Spinal cord (tissue), 10 donors: ENCODE results near the gene SECTM1. TPM values are rescaled to one million over a fixed set of nuclear protein-coding genes. Genes with fewer than 3 reads are reported as not detected.

ENCODE experiments used
- DNase-seq, 6 donors: peaks; one replicate each; pipeline versions ENCODE4 v3.0.0 to v3.0.0-alpha.2; 2013 to 2015; ENCODE audit warnings: low spot score in 6 of 6, low read depth in 4 of 6
- H3K27ac ChIP-seq: one replicate; pipeline ENCODE4 v1.5.1; 2013; ENCODE audit warnings: low read depth, low read length, control low read depth
- H3K27me3 ChIP-seq: one replicate; pipeline ENCODE4 v1.6.1; 2013; ENCODE audit warnings: low read length; ENCODE audit not compliant: control insufficient read depth, insufficient read depth
- H3K36me3 ChIP-seq: one replicate; pipeline ENCODE4 v1.6.1; 2013; ENCODE audit warnings: low read length; ENCODE audit not compliant: control insufficient read depth, insufficient read depth
- H3K4me1 ChIP-seq: one replicate; pipeline ENCODE4 v1.6.1; 2013; ENCODE audit warnings: low read length; ENCODE audit not compliant: control insufficient read depth, insufficient read depth
- H3K4me3 ChIP-seq: one replicate; pipeline ENCODE4 v1.5.1; 2013; ENCODE audit warnings: low read depth, low read length, control low read depth
- H3K9me3 ChIP-seq: one replicate; pipeline ENCODE4 v1.6.1; 2013; ENCODE audit warnings: low read length; ENCODE audit not compliant: control insufficient read depth, insufficient read depth
- WGBS: methylation state at CpG from one replicate; pipeline ENCODE4 v1.1.5; 2013; ENCODE audit warnings: missing lambda C conversion rate; ENCODE audit not compliant: insufficient coverage; 5-methylcytosine and 5-hydroxymethylcytosine counted together
- polyA plus RNA-seq, 2 donors: library from polyadenylated mRNA; unstranded; fragments of 120-200 nt; gene quantifications; one replicate each; pipeline ENCODE4 v1.2.1, GENCODE V29; 2013; ENCODE audit not compliant: insufficient read length in 2 of 2
- total RNA-seq, 2 donors: library from RNA; depleted of rRNA in 1 of 2; stranded (reverse); fragments of 120-200 nt in 1 of 2; fragments of >200 nt in 1 of 2; gene quantifications; one replicate each; pipeline versions ENCODE4 v1.2.3 to v1.2.4, GENCODE V29; 2013 to 2014
- donor health status: healthy.

Gene SECTM1
- total and polyA plus RNA-seq, 4 donors, result 1.9 to 7.4 (median 3.0) TPM

DNA sequence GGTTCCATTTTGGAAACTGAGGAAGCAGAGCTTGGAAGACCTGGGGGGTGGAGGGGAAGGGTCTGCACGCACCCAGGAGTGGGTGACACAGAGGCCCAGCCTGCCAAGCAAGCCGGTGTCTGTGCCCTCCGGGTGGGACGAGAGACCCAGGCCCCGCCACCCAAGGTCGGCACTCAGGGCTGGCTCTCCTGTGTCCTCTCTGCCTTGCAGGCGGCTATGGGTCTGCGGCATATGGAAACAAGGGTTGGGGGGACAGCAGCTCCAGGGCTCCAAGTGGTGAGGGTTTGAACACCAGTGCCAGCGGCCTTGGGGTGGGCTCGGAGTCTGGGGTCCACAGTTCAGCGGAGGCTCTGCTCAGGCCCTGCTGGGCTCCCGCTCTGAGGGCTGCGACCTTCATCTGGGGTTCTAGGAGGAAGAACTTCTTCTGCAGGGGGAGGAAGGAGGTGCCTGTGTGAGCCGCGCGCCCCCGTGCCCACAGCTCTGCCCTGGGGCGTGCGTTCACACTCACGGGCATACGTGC lies 11.6 kb downstream of the SECTM1 start:
- Histone ChIP-seq H3K9me3 (no peaks in the 10 kb centered on the region), H3K4me1 (peaks cover 5% of the 10 kb centered on the region), H3K27me3 (peaks cover 3% of the 10 kb centered on the region), H3K4me3 (no peak overlapping the region), H3K27ac (no peak overlapping the region), H3K36me3 (no peaks in the 10 kb centered on the region)
- no peak for DNase-seq
- 86% methylated on average over 11 of the region's 21 CpGs for WGBS

DNA sequence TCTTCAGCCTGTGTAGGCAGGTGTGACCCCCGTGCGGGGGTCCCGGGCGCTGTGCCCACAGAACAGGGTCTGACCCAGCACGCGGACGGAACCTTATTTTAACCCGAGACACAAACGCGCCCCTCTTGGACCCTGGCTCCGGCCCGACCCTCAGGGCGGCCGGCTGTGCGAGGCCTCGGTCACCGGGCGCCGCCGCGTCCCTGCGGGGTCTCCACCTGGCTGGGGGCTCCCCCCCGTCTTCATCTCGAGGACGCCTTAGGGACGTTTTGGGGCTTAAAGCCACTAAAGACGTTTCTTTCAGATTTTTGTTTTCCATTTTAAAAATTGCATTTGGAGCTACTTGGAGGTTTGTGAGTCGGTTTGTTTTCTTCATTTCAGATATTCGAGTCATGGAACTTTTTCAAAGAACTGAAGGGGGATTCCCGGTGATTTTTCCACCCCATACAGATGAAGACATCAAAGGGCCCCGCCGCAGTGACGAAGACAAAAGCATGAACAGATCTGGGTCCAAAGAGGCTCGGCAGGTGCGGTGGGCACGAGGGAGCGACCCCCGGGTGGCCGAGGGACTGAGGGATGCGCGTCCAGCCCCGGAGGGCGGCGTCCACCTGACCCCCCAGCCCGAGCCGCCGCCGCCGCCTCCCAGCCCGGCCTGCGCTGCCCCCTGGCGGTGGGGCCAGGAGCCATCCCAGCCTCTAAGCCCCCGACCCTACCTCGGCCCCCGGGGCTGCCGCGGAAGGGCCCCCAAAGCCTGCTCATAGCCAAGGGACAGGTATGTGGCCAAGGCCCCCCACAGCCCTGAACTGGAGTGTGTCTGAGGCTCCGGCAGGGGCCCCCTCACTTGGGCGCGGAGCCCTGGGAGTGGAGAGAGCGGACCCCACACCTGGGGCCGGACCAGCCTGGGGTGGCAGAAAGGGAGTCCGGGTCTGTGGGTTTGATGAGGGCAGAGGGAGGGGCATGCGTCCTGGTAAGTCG lies 12.3 kb downstream of the SECTM1 start:
- no peak for DNase-seq
- peaks cover 3% of the 10 kb centered on the region for H3K27me3 ChIP-seq
- peaks cover 5% of the 10 kb centered on the region for H3K4me1 ChIP-seq
- H3K4me3 ChIP-seq, result no peak overlapping the region
- WGBS, result 44% methylated on average over 60 of the region's 65 CpGs
- H3K27ac ChIP-seq, result no peak overlapping the region
- no peaks in the 10 kb centered on the region for H3K9me3 ChIP-seq
- H3K36me3 ChIP-seq, result no peaks in the 10 kb centered on the region

DNA sequence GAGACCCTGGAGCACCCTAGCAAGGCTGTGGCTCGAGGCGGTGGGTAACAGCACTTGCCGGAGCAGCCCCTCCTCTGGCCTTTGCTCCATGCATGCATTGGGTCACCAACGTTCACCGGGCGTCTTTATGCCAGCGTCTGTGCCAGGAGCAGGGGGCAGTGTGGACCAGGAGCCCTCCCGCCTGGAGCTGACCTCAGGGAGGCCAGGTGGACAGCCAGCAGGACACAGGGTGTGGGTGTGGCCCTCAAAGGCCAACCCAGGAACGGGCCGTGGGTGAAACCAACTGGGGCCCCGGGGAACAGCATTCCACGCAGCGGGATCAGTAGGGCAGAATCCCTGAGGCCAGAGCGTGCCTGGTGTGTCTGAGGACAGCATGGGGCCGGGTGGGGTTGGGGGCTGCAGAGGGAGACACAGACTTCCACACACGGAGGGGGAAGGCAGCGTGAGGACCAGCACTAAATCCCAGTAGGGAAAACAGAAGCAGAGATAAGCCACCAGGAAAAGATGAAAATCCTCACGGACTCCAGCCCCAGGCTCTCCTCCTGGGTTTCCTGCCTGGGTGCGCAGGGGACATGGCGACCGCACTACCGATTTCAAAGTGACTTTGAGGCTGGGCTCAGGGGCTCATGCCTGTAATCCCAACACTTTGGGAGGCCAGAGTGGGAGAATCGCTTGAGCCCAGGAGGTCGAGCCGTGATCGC lies 13.3 kb downstream of the SECTM1 start:
- Histone ChIP-seq H3K9me3 (no peaks in the 10 kb centered on the region), H3K27ac (no peak overlapping the region), H3K27me3 (peaks cover 9% of the 10 kb centered on the region), H3K36me3 (no peaks in the 10 kb centered on the region), H3K4me1 (peaks cover 14% of the 10 kb centered on the region), H3K4me3 (no peak overlapping the region)
- DNase-seq, result no peak
- 84% methylated on average over 22 of the region's 26 CpGs for WGBS

DNA sequence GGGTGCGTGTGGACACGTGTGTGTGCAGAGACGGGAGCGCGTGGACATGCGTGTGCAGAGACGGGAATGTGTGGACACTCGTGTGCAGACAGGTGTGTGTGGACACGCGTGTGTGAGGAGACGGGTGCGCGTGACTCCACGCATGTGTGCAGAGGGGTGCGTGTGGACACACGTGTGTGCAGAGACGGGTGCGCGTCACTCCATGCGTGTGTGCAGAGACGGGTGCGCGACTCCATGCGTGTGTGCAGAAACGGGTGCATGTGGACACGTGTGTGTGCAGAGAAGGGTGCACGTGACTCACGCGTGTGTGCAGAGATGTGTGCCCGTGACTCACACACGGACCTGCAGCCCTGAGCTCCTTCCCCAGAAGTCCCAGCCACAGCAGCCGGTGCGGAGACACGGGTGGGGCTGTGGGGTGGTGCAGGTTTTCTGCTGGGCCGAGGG lies 13.9 kb downstream of the SECTM1 start:
- H3K9me3 ChIP-seq, result no peaks in the 10 kb centered on the region
- H3K4me1 ChIP-seq, result peaks cover 15% of the 10 kb centered on the region
- no peaks in the 10 kb centered on the region for H3K36me3 ChIP-seq
- no peak overlapping the region for H3K4me3 ChIP-seq
- WGBS, result 96% methylated on average over 35 of the region's 35 CpGs
- no peak for DNase-seq
- H3K27ac ChIP-seq, result no peak overlapping the region
- H3K27me3 ChIP-seq, result peaks cover 9% of the 10 kb centered on the region

DNA sequence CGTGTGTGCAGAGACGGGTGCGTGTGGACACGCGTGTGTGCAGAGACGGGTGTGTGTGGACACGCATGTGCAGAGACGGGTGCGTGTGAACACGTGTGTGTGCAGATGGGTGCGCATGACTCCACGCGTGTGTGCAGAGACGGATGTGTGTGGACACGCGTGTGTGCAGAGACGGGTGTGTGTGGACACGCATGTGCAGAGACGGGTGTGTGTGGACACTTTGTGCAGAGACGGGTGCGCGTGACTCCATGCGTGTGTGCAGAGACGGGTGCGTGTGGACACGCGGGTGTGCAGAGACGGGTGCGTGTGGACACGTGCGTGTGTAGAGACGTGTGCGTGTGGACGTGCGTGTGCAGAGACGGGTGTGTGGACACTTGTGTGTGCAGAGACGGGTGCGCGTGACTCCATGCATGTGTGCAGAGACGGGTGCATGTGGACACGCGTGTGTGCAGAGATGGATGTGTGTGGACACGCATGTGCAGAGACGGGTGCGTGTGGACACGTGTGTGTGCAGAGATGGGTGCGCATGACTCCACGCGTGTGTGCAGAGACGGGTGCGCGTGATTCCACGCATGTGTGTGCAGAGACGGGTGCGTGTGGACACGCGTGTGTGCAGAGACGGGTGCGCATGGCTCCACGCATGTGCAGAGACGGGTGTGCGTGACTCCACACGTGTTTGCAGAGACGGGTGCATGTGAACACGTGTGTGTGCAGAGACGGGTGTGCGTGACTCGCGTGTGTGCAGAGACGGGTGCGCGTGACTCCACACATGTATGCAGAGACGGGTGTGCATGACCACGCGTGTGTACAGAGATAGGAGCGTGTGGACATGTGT lies 14.6 kb downstream of the SECTM1 start:
- no peak for DNase-seq
- no peak overlapping the region for H3K27ac ChIP-seq
- H3K36me3 ChIP-seq, result no peaks in the 10 kb centered on the region
- WGBS, result 96% methylated on average over 76 of the region's 76 CpGs
- H3K4me1 ChIP-seq, result peaks cover 15% of the 10 kb centered on the region
- no peak overlapping the region for H3K4me3 ChIP-seq
- H3K27me3 ChIP-seq, result peaks cover 9% of the 10 kb centered on the region
- no peaks in the 10 kb centered on the region for H3K9me3 ChIP-seq

DNA sequence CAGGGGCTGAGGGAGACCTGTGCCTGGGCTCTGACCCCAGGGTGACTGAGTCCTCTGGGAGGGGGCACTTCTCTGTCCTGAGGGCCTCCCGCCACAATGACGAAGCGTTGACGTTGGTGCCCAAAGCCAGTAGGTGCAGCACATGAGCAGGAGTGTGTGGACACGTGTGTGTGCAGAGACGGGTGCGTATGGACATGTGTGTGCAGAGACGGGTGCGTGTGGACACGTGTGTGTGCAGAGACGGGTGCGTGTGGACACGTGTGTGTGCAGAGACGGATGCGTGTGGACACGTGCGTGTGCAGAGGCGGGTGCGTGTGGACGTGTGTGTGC lies 15.4 kb downstream of the SECTM1 start:
- H3K27ac ChIP-seq, result no peak overlapping the region
- H3K9me3 ChIP-seq, result no peaks in the 10 kb centered on the region
- no peaks in the 10 kb centered on the region for H3K36me3 ChIP-seq
- H3K27me3 ChIP-seq, result peaks cover 9% of the 10 kb centered on the region
- peaks cover 15% of the 10 kb centered on the region for H3K4me1 ChIP-seq
- DNase-seq, result no peak
- WGBS, result 98% methylated on average over 20 of the region's 20 CpGs
- no peak overlapping the region for H3K4me3 ChIP-seq

DNA sequence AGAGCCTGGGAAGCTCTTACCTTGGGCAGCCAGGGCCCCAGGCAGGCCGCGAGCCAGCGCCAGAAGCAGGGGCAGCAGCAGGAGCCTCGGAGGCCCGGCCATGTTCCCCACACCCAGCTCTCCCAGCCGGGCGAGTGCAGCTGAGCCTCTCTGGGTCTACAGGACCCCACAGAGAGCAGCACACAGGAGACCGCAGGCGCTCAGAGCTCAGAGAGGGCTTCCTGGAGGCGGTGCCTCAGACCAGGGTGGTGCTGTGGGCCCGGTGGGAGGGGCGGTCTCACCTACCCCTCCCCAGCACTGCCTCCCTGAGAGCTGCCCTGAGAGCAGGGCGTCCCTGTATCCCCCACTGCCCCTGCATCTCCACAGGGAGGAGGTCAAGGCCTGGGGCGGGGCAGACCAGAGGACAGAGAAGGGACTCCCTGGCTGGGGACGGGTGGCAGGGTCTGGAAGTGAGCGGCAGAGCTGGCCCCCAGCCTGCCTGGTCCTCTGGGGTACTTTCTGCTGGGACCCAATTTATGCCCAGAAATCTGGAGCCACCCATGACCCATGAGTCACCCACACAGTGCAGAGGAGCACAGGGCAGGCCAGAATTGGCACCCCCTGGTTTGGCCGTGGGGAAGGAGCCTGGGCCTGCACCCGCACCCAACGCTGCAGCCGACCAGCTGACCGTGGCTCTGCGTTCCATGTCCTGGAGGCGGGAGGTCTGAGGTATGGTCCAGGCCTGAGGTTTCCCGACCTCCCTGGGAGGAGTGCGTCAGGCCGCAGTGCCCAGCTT lies 16.0 kb downstream of the SECTM1 start, which contains the start of gene CD7:
TSS of gene CD7 (minus strand) at position 215 of the 775 bp plus-strand sequence. CDS start at position 102, 113 bp downstream.
- H3K27me3 ChIP-seq, result peaks cover 9% of the 10 kb centered on the region
- no peaks in the 10 kb centered on the region for H3K9me3 ChIP-seq
- DNase-seq, result no peak
- WGBS, result 73% methylated on average over 23 of the region's 26 CpGs
- no peaks in the 10 kb centered on the region for H3K36me3 ChIP-seq
- H3K27ac ChIP-seq, result no peak within 1 kb of the TSS
- H3K4me1 ChIP-seq, result peaks cover 15% of the 10 kb centered on the region
- no peak within 1 kb of the TSS for H3K4me3 ChIP-seq

DNA sequence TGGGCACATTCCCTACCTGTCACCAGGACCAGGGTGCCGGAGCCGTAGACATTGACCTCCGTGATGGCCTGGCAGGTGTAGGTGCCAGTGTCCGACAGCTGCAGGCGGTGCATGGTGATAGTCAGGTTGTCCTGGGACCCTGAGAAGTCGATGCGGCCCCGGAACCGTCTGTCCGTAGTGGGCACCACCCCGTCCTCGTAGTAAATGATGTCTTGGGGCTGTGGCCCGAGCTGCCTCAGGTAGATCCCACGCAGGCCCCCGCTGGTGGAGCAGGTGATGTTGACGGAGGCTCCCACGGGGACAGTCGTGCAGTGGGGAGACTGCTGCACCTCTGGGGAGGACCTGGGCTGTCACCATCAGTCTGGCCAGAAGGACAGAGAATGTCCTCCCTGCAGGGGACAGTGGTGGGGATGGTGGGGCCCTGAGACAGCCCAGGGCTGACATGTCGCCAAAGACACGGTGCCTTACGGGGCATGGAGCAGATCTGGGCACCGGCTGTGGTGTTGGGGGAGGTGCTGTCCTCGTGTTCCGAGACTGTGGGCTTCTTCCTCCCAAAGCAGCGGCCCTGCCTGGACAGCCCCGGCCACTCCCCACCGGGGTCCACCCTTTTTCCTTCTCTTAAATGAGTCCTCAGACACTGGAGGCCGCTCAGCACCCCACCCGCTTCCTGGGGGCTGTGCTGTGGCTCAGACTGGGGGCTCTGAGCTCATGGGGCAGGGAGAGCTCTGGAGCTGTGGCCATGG lies 16.7 kb downstream of the SECTM1 start:
- H3K27ac ChIP-seq, result no peak overlapping the region
- DNase-seq, result no peak
- peaks cover 15% of the 10 kb centered on the region for H3K4me1 ChIP-seq
- peaks cover 9% of the 10 kb centered on the region for H3K27me3 ChIP-seq
- no peaks in the 10 kb centered on the region for H3K36me3 ChIP-seq
- no peak overlapping the region for H3K4me3 ChIP-seq
- WGBS, result 79% methylated on average over 29 of the region's 29 CpGs
- H3K9me3 ChIP-seq, result no peaks in the 10 kb centered on the region
